ENCODE data around the gene STUB1. TPM values are rescaled to one million over a fixed set of nuclear protein-coding genes. Genes with fewer than 3 reads are reported as not detected.

Gene STUB1
- total RNA-seq, 5 donors from 2014 or later (not counting 1 experiment from before 2014, with no cell fraction given), result 67.3 to 119 (median 114) TPM

GRCh38 chr16:724188-725040, 44.2 kb downstream of the STUB1 start:
- Mint-ChIP-seq H3K27me3 (no peaks in the 10 kb centered on the region), H3K4me1 (peaks cover 13 to 23% (median 15%) of the 10 kb centered on the region in 3 donors), H3K9me3 (no peaks in the 10 kb centered on the region), H3K27ac (no peak overlapping the region), H3K36me3 (no peaks in the 10 kb centered on the region), H3K4me3 (no peak overlapping the region)
- no peak for ATAC-seq (replicated peaks in 1 of 4)
- 82% methylated on average over 22 of the region's 29 CpGs for WGBS (ENCODE audit: insufficient coverage)
- no peak overlapping the region for H3K27ac ChIP-seq (ENCODE audit: low read length)
- H3K4me3 ChIP-seq (ENCODE audit: control insufficient read depth in 1 of 2, extremely low read depth in 1 of 2, low read length in 1 of 2), result no peak overlapping the region
- no peaks in the 10 kb centered on the region for H3K9me3 ChIP-seq
- POLR2A ChIA-PET, result no interaction called here
- H3K27me3 ChIP-seq (replicated peaks in 1 of 2; ENCODE audit: control insufficient read depth in 2 of 2, extremely low read depth in 1 of 2, insufficient read depth in 2 of 2, low read length in 1 of 2), result peaks cover 0 to 3% of the 10 kb centered on the region in 2 experiments
- no peaks in the 10 kb centered on the region for H3K36me3 ChIP-seq (ENCODE audit: control insufficient read depth in 2 of 2, extremely low read depth in 1 of 2, insufficient read depth in 1 of 2, low read length in 1 of 2)
- no peak for DNase-seq
- H3K4me1 ChIP-seq (ENCODE audit: control insufficient read depth in 1 of 2, extremely low read depth in 1 of 2, insufficient read depth in 2 of 2, low read length in 2 of 2), result peaks cover 5 to 62% of the 10 kb centered on the region in 2 experiments
- CTCF ChIA-PET, result interaction anchor here in 1 of 2 donors (1.5 kb wide), 1 partner anchor 12 kb away, joined by 5 read pairs; no protein-coding TSS in a partner anchor

- H3K4me1 ChIP-seq (ENCODE audit: control insufficient read depth in 1 of 2, extremely low read depth in 1 of 2, insufficient read depth in 2 of 2, low read length in 2 of 2), result peaks cover 3 to 56% of the 10 kb centered on the region in 2 experiments
- H3K36me3 ChIP-seq (ENCODE audit: control insufficient read depth in 2 of 2, extremely low read depth in 1 of 2, insufficient read depth in 1 of 2, low read length in 1 of 2), result peaks cover 0 to 2% of the 10 kb centered on the region in 2 donors
- no peaks in the 10 kb centered on the region for H3K9me3 ChIP-seq
- no peaks in the 10 kb centered on the region for H3K36me3 Mint-ChIP-seq
- ATAC-seq (replicated peaks in 1 of 4) (no peak), DNase-seq (no peak)
- WGBS (ENCODE audit: insufficient coverage), result 79% methylated on average over 7 of the region's 7 CpGs
- H3K9me3 Mint-ChIP-seq, result no peaks in the 10 kb centered on the region
- CTCF ChIA-PET, result interaction anchor here in 1 of 2 donors (1.5 kb wide), 1 partner anchor 13 kb away, joined by 5 read pairs; no protein-coding TSS in a partner anchor
- H3K27me3 Mint-ChIP-seq, result no peaks in the 10 kb centered on the region
- no peak overlapping the region for H3K4me3 ChIP-seq (ENCODE audit: control insufficient read depth in 1 of 2, extremely low read depth in 1 of 2, low read length in 1 of 2)
- H3K27me3 ChIP-seq (replicated peaks in 1 of 2; ENCODE audit: control insufficient read depth in 2 of 2, extremely low read depth in 1 of 2, insufficient read depth in 2 of 2, low read length in 1 of 2), result peaks cover 0 to 3% of the 10 kb centered on the region in 2 experiments
- H3K27ac Mint-ChIP-seq, result peak overlapping the region; percentile 16 to 27
- H3K4me3 Mint-ChIP-seq, result no peak overlapping the region
- H3K4me1 Mint-ChIP-seq, result peaks cover 11 to 17% (median 11%) of the 10 kb centered on the region in 3 donors
- POLR2A ChIA-PET, result interaction anchor here in 1 of 2 donors (1.1 kb wide), 1 partner anchor 9 kb away, joined by 3 read pairs; no protein-coding TSS in a partner anchor
- H3K27ac ChIP-seq (ENCODE audit: low read length), result no peak overlapping the region
Measured at GRCh38 chr16:725041-725376, 44.8 kb downstream of the STUB1 start.

GRCh38 chr16:725463-726187, 45.4 kb downstream of the STUB1 start:
- peaks cover 0 to 50% of the 10 kb centered on the region in 2 experiments for H3K4me1 ChIP-seq (ENCODE audit: control insufficient read depth in 1 of 2, extremely low read depth in 1 of 2, insufficient read depth in 2 of 2, low read length in 2 of 2)
- no peak for ATAC-seq (replicated peaks in 1 of 4)
- POLR2A ChIA-PET, result interaction anchor here in 1 of 2 donors (1.1 kb wide), 1 partner anchor 10 kb away, joined by 3 read pairs; no protein-coding TSS in a partner anchor
- no peaks in the 10 kb centered on the region for H3K27me3 Mint-ChIP-seq
- H3K36me3 Mint-ChIP-seq, result no peaks in the 10 kb centered on the region
- WGBS (ENCODE audit: insufficient coverage), result 93% methylated on average over 17 of the region's 23 CpGs
- H3K9me3 Mint-ChIP-seq, result no peaks in the 10 kb centered on the region
- H3K27ac Mint-ChIP-seq, result no peak overlapping the region
- peaks cover 5 to 12% (median 6%) of the 10 kb centered on the region in 3 donors for H3K4me1 Mint-ChIP-seq
- peak overlapping the region; percentile 28 to 80 (median 36) for H3K4me3 Mint-ChIP-seq
- H3K9me3 ChIP-seq, result no peaks in the 10 kb centered on the region
- H3K4me3 ChIP-seq (ENCODE audit: control insufficient read depth in 1 of 2, extremely low read depth in 1 of 2, low read length in 1 of 2), result no peak overlapping the region
- H3K27me3 ChIP-seq (replicated peaks in 1 of 2; ENCODE audit: control insufficient read depth in 2 of 2, extremely low read depth in 1 of 2, insufficient read depth in 2 of 2, low read length in 1 of 2), result peaks cover 0 to 3% of the 10 kb centered on the region in 2 experiments
- peaks cover 0 to 3% of the 10 kb centered on the region in 2 donors for H3K36me3 ChIP-seq (ENCODE audit: control insufficient read depth in 2 of 2, extremely low read depth in 1 of 2, insufficient read depth in 1 of 2, low read length in 1 of 2)
- peak overlapping the region; percentile 49 for H3K27ac ChIP-seq (ENCODE audit: low read length)
- CTCF ChIA-PET, result interaction anchor here in 1 of 2 donors (1.5 kb wide), 1 partner anchor 13 kb away, joined by 5 read pairs; no protein-coding TSS in a partner anchor
- DNase-seq, result no peak

GRCh38 chr16:726188-726437, 45.9 kb downstream of the STUB1 start:
- H3K27ac Mint-ChIP-seq, result no peak overlapping the region
- Histone ChIP-seq H3K4me1 (ENCODE audit: control insufficient read depth in 1 of 2, extremely low read depth in 1 of 2, insufficient read depth in 2 of 2, low read length in 2 of 2) (peaks cover 0 to 48% of the 10 kb centered on the region in 2 experiments), H3K27me3 (replicated peaks in 1 of 2; ENCODE audit: control insufficient read depth in 2 of 2, extremely low read depth in 1 of 2, insufficient read depth in 2 of 2, low read length in 1 of 2) (peaks cover 0 to 3% of the 10 kb centered on the region in 2 experiments), H3K36me3 (ENCODE audit: control insufficient read depth in 2 of 2, extremely low read depth in 1 of 2, insufficient read depth in 1 of 2, low read length in 1 of 2) (peaks cover 0 to 3% of the 10 kb centered on the region in 2 donors), H3K9me3 (no peaks in the 10 kb centered on the region), H3K27ac (ENCODE audit: low read length) (peak overlapping the region; percentile 49), H3K4me3 (ENCODE audit: control insufficient read depth in 1 of 2, extremely low read depth in 1 of 2, low read length in 1 of 2) (no peak overlapping the region)
- peaks cover 5 to 12% (median 6%) of the 10 kb centered on the region in 3 donors for H3K4me1 Mint-ChIP-seq
- 70% methylated on average over 7 of the region's 9 CpGs for WGBS (ENCODE audit: insufficient coverage)
- ATAC-seq (replicated peaks in 1 of 4) (no peak), DNase-seq (no peak)
- H3K9me3 Mint-ChIP-seq, result no peaks in the 10 kb centered on the region
- CTCF ChIA-PET, result interaction anchor here in 1 of 2 donors (1.5 kb wide), 1 partner anchor 14 kb away, joined by 5 read pairs; no protein-coding TSS in a partner anchor
- POLR2A ChIA-PET, result interaction anchor here in 1 of 2 donors (1.1 kb wide), 1 partner anchor 10 kb away, joined by 3 read pairs; no protein-coding TSS in a partner anchor
- peak overlapping the region; percentile 71 to 80 (median 73) for H3K4me3 Mint-ChIP-seq
- H3K27me3 Mint-ChIP-seq, result no peaks in the 10 kb centered on the region
- H3K36me3 Mint-ChIP-seq, result no peaks in the 10 kb centered on the region

GRCh38 chr16:726438-727290, 46.5 kb downstream of the STUB1 start, which contains the start of the genes CCDC78 and HAGHL:
Gene CCDC78, minus strand, starts transcription at chr16:726443. Its CDS starts 76 bp downstream, at chr16:726367.
Gene HAGHL, plus strand, starts transcription at chr16:727106. Its CDS starts 404 bp downstream, at chr16:727510.
- DNase-seq (peak in 24 of 35 experiments; percentile 18 to 77 (median 47)), ATAC-seq (replicated peaks in 1 of 4) (peak; percentile 43 to 57 (median 50))
- Histone ChIP-seq H3K9me3 (no peaks in the 10 kb centered on the region), H3K27ac (ENCODE audit: low read length) (peak within 1 kb of the TSS; percentile 68), H3K4me3 (ENCODE audit: control insufficient read depth in 1 of 2, extremely low read depth in 1 of 2, low read length in 1 of 2) (peak within 1 kb of the TSS; percentile 74 to 77), H3K36me3 (ENCODE audit: control insufficient read depth in 2 of 2, extremely low read depth in 1 of 2, insufficient read depth in 1 of 2, low read length in 1 of 2) (peaks cover 0 to 3% of the 10 kb centered on the region in 2 donors), H3K27me3 (replicated peaks in 1 of 2; ENCODE audit: control insufficient read depth in 2 of 2, extremely low read depth in 1 of 2, insufficient read depth in 2 of 2, low read length in 1 of 2) (peaks cover 0 to 3% of the 10 kb centered on the region in 2 experiments), H3K4me1 (ENCODE audit: control insufficient read depth in 1 of 2, extremely low read depth in 1 of 2, insufficient read depth in 2 of 2, low read length in 2 of 2) (peaks cover 0 to 45% of the 10 kb centered on the region in 2 experiments)
- ChIA-PET CTCF (interaction anchor here in 1 of 2 donors (1.5 kb wide), 1 partner anchor 14 kb away, joined by 5 read pairs; no protein-coding TSS in a partner anchor), POLR2A (no interaction called here)
- H3K4me1 Mint-ChIP-seq, result peaks cover 5 to 12% (median 6%) of the 10 kb centered on the region in 3 donors
- 6% methylated on average over 84 of the region's 88 CpGs for WGBS (ENCODE audit: insufficient coverage)
- peak within 1 kb of the TSS; percentile 71 to 80 (median 73) for H3K4me3 Mint-ChIP-seq
- no peaks in the 10 kb centered on the region for H3K9me3 Mint-ChIP-seq
- no peaks in the 10 kb centered on the region for H3K36me3 Mint-ChIP-seq
- no peaks in the 10 kb centered on the region for H3K27me3 Mint-ChIP-seq
- peak within 1 kb of the TSS in 1 of 2 donors; percentile 61 for H3K27ac Mint-ChIP-seq
